Measurements from ENCODE around the gene MEF2C.

Gene MEF2C

DNA sequence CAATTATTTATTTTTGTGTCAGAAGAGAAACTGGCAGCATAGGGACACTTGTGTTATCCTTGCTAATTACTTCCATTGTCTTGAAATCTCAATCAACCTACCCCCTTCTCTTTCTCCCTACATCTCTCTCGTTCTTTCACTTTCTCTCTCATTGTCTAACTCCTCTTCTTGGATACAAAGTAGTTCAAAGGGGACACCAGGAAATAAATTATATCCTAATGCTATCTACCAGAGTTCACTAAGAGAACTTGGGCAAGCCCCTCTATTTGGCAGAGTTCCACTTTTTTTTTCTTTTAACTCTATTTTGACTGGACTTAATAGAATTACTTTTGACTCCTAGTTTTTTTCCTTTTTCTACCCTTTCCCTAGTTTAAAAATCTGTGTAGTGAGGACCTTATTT is 102.2 kb downstream of the MEF2C start:
- Mint-ChIP-seq H3K27me3 (ENCODE audit: low read depth) (no peaks in the 10 kb centered on the region), H3K4me3 (no peak overlapping the region), H3K36me3 (ENCODE audit: low read depth) (no peaks in the 10 kb centered on the region), H3K27ac (peak overlapping the region in 1 of 3 experiments; percentile 3), H3K9me3 (no peaks in the 10 kb centered on the region), H3K4me1 (peaks cover 18% of the 10 kb centered on the region)
- TF ChIP-seq, protein P1, sequence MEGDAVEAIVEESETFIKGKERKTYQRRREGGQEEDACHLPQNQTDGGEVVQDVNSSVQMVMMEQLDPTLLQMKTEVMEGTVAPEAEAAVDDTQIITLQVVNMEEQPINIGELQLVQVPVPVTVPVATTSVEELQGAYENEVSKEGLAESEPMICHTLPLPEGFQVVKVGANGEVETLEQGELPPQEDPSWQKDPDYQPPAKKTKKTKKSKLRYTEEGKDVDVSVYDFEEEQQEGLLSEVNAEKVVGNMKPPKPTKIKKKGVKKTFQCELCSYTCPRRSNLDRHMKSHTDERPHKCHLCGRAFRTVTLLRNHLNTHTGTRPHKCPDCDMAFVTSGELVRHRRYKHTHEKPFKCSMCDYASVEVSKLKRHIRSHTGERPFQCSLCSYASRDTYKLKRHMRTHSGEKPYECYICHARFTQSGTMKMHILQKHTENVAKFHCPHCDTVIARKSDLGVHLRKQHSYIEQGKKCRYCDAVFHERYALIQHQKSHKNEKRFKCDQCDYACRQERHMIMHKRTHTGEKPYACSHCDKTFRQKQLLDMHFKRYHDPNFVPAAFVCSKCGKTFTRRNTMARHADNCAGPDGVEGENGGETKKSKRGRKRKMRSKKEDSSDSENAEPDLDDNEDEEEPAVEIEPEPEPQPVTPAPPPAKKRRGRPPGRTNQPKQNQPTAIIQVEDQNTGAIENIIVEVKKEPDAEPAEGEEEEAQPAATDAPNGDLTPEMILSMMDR (IDR thresholded peaks at IDR 0.05; ENCODE audit: unreplicated experiment in 3 of 3) = no peak

DNA sequence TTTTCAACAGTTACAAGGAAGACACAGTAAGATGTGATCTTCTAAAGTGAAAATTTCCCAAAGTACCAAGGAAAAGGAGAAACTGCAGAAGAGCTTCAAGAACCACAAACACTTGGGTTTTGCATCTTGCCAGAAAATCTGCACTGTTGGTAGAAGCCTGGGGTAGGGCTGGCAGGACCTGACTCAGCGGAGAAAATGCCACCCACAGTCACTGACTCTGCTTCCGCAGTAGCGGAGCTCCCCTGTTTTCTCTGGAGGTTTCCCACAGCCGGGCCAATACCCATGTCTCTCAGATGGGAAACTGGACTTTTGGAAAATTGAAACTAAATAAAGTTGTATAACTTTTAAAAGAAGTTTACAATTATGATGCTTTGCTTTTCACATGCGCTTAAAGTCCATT is 104.2 kb downstream of the MEF2C start:
- Mint-ChIP-seq H3K27ac (no peak overlapping the region), H3K27me3 (ENCODE audit: low read depth) (no peaks in the 10 kb centered on the region), H3K4me3 (no peak overlapping the region), H3K9me3 (no peaks in the 10 kb centered on the region), H3K4me1 (peaks cover 5% of the 10 kb centered on the region), H3K36me3 (ENCODE audit: low read depth) (peaks cover 5% of the 10 kb centered on the region)
- TF ChIP-seq, protein P1 (IDR thresholded peaks at IDR 0.05; ENCODE audit: unreplicated experiment in 3 of 3) = no peak

DNA sequence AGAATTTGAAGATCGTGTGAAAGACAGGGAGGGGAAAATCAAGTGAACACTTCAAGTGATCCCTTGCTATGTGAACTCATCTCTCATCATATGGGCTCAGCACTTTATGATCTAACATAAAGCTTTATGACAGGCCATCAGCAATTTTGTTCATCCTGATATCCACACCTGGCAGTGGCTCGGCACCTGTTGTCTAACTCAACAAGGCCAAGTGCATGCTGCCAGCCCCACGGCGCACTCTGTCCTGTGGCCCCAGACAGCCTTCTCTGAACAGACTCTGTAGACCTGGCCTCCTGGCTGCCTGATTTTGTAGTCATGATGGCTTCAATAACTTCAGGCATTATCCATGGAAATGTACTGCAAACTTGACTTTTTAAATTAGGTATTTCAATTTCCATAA is 106.3 kb downstream of the MEF2C start:
- H3K4me1 Mint-ChIP-seq = peaks cover 5% of the 10 kb centered on the region
- no peak overlapping the region for H3K27ac Mint-ChIP-seq
- H3K9me3 Mint-ChIP-seq = no peaks in the 10 kb centered on the region
- no peaks in the 10 kb centered on the region for H3K27me3 Mint-ChIP-seq (ENCODE audit: low read depth)
- H3K36me3 Mint-ChIP-seq (ENCODE audit: low read depth) = peaks cover 13% of the 10 kb centered on the region
- TF ChIP-seq, protein P1 (IDR thresholded peaks at IDR 0.05; ENCODE audit: unreplicated experiment in 3 of 3) = no peak
- H3K4me3 Mint-ChIP-seq = no peak overlapping the region

DNA sequence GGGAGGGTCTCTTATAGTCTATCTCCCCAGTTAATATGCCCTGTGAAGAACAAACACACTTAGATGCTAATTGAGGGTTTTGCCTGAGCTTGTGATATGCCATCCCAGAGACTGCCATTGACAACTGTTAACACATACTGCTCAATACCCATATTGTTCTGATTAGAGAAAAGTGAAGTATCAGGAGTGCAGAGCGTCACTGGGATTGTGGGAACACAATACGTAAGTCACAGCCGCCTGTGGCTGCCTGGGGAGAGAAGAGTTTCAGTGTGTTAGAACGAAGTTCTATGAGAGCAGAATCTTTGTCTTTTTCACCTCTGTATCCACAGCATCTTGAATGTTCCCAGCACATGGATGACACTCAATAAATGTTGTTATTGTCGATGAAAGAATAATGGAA is 110.2 kb downstream of the MEF2C start:
- Mint-ChIP-seq H3K27me3 (ENCODE audit: low read depth) (no peaks in the 10 kb centered on the region), H3K9me3 (no peaks in the 10 kb centered on the region), H3K36me3 (ENCODE audit: low read depth) (peaks cover 20% of the 10 kb centered on the region), H3K4me1 (peaks cover 11% of the 10 kb centered on the region), H3K4me3 (no peak overlapping the region), H3K27ac (no peak overlapping the region)
- TF ChIP-seq, protein P1 (IDR thresholded peaks at IDR 0.05; ENCODE audit: unreplicated experiment in 3 of 3) = no peak

DNA sequence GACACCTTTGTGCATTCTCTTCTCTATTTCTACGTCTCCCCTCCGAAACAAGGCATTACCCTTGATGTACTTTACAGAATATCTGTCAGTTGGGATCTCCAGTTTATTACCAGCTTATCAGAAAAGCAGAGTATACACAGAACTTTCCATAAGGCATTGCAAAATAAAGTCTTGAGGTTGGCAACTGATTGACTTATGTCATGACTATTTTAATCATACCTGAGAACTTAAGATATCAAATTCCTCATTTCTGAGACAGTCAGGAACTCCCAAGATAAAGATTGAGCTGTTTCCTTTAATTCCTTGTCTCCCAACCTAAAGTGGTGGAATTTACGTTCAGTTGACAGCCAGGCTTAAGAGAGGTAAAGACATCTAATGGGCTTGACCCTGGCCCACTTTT is 110.9 kb downstream of the MEF2C start:
- Mint-ChIP-seq H3K27me3 (ENCODE audit: low read depth) (no peaks in the 10 kb centered on the region), H3K36me3 (ENCODE audit: low read depth) (peaks cover 20% of the 10 kb centered on the region), H3K27ac (no peak overlapping the region), H3K4me1 (peaks cover 11% of the 10 kb centered on the region), H3K4me3 (no peak overlapping the region), H3K9me3 (no peaks in the 10 kb centered on the region)
- TF ChIP-seq, protein P1 (IDR thresholded peaks at IDR 0.05; ENCODE audit: unreplicated experiment in 3 of 3) = no peak

Data from nephron (organoid).